HepG2 (cell line): ENCODE measurements around the gene MCRS1. TPM values are rescaled to one million over a fixed set of nuclear protein-coding genes. Genes with fewer than 3 reads are reported as not detected.

Source experiments
- ARNT2 ChIP-seq: sonication (generic); formaldehyde crosslinking; IDR thresholded peaks from 2 replicates; pipeline ENCODE4 v1.8.0; 2022; ENCODE audit warnings: mild to moderate bottlenecking, low read depth, missing genetic modification reagents, moderate library complexity
- ATAD3A ChIP-seq: sonication (generic); formaldehyde crosslinking; IDR thresholded peaks from 2 replicates; pipeline ENCODE4 v1.4.0; 2020; ENCODE audit warnings: missing genetic modification reagents
- CREM ChIP-seq, 2 experiments: sonication (generic) in 1 of 2; formaldehyde crosslinking in 1 of 2; IDR thresholded peaks; 2 replicates each; pipeline versions ENCODE4 v1.4.0 to v1.6.1; 2016 to 2020; ENCODE audit warnings: antibody characterized with exemption in 1 of 2, mild to moderate bottlenecking in 1 of 2, missing genetic modification reagents in 1 of 2
- FOXK1 ChIP-seq: sonication (generic); formaldehyde crosslinking; IDR thresholded peaks from 2 replicates; pipeline ENCODE4 v1.4.0; 2020; ENCODE audit warnings: low read depth, missing genetic modification reagents, borderline replicate concordance
- KDM4B ChIP-seq: sonication (generic); formaldehyde crosslinking; IDR thresholded peaks from 2 replicates; pipeline ENCODE4 v1.4.0; 2020; ENCODE audit warnings: missing genetic modification reagents
- MNT ChIP-seq: fragments of 450-650 bp; IDR thresholded peaks from 2 replicates; pipeline ENCODE4 v1.6.1; 2016
- NAIF1 ChIP-seq: sonication (generic); formaldehyde crosslinking; IDR thresholded peaks from 2 replicates; pipeline ENCODE4 v1.5.0; 2020; ENCODE audit warnings: mild to moderate bottlenecking, missing genetic modification reagents, borderline replicate concordance
- PBX3 ChIP-seq: sonication (generic); formaldehyde crosslinking; IDR thresholded peaks from 2 replicates; pipeline ENCODE4 v1.8.1; 2023; ENCODE audit warnings: missing genetic modification reagents, inconsistent platforms, borderline replicate concordance
- PRDM15 ChIP-seq: sonication (generic); formaldehyde crosslinking; IDR thresholded peaks from 2 replicates; pipeline ENCODE4 v1.4.0; 2020; ENCODE audit warnings: missing genetic modification reagents
- SOX5 ChIP-seq: IDR thresholded peaks from 2 replicates; pipeline ENCODE4 v1.6.1; 2016; ENCODE audit warnings: borderline replicate concordance
- STAT5B ChIP-seq: sonication (generic); formaldehyde crosslinking; IDR thresholded peaks from 2 replicates; pipeline ENCODE4 v1.4.0; 2020; ENCODE audit warnings: missing genetic modification reagents
- TAF15 ChIP-seq: fragments of 200-400 bp; formaldehyde crosslinking; IDR thresholded peaks from one replicate; pipeline ENCODE4 v1.6.1; 2018; ENCODE audit warnings: mild to moderate bottlenecking, low read depth, low read length; ENCODE audit not compliant: poor library complexity, severe bottlenecking
- ZBTB20 ChIP-seq: sonication (generic); formaldehyde crosslinking; IDR thresholded peaks from 2 replicates; pipeline ENCODE4 v1.8.1; 2023; ENCODE audit warnings: missing genetic modification reagents, low read depth, mild to moderate bottlenecking, borderline replicate concordance
- ZFP37 ChIP-seq: sonication (generic); formaldehyde crosslinking; IDR thresholded peaks from 2 replicates; pipeline ENCODE4 v1.4.0; 2020; ENCODE audit warnings: missing genetic modification reagents, borderline replicate concordance
- ZKSCAN5 ChIP-seq: sonication (generic); formaldehyde crosslinking; IDR thresholded peaks from 2 replicates; pipeline ENCODE4 v1.5.1; 2020; ENCODE audit warnings: mild to moderate bottlenecking, missing genetic modification reagents
- ZNF235 ChIP-seq: sonication (generic); formaldehyde crosslinking; IDR thresholded peaks from 2 replicates; pipeline ENCODE4 v1.8.1; 2023; ENCODE audit warnings: mild to moderate bottlenecking, missing genetic modification reagents, borderline replicate concordance
- ZNF44 ChIP-seq: sonication (generic); formaldehyde crosslinking; IDR thresholded peaks from 2 replicates; pipeline ENCODE4 v1.5.1; 2020; ENCODE audit warnings: mild to moderate bottlenecking, missing genetic modification reagents
- ZNF496 ChIP-seq: sonication (generic); formaldehyde crosslinking; IDR thresholded peaks from 2 replicates; pipeline ENCODE4 v1.8.1; 2023; ENCODE audit warnings: mild to moderate bottlenecking, moderate library complexity, missing genetic modification reagents; ENCODE audit not compliant: insufficient replicate concordance
- ZNF724P ChIP-seq: sonication (generic); formaldehyde crosslinking; IDR thresholded peaks from 2 replicates; pipeline ENCODE4 v1.8.0; 2022; ENCODE audit warnings: missing genetic modification reagents, borderline replicate concordance
- ZSCAN22 ChIP-seq: sonication (generic); formaldehyde crosslinking; IDR thresholded peaks from 2 replicates; pipeline ENCODE4 v1.4.0; 2020; ENCODE audit warnings: mild to moderate bottlenecking, missing genetic modification reagents
- ZSCAN25 ChIP-seq: sonication (generic); formaldehyde crosslinking; IDR thresholded peaks from 2 replicates; pipeline ENCODE4 v1.8.0; 2022; ENCODE audit warnings: mild to moderate bottlenecking, missing genetic modification reagents
- polyA plus RNA-seq, 8 experiments: library from polyadenylated mRNA; depleted of rRNA in 3 of 8; stranded (reverse) in 7 of 8; unstranded in 1 of 8; fragments of >200 nt; fragmentation: Illumina TruSeq in 4 of 8; extraction: Trizol in 4 of 8; gene quantifications; 2 replicates each; pipeline versions ENCODE4 v1.2.1 to v1.2.3, GENCODE V29; 2011 to 2016; ENCODE audit warnings: low read depth in 4 of 8, missing spikeins in 1 of 8, mixed read lengths in 1 of 8; ENCODE audit not compliant: insufficient read depth in 1 of 8
- total RNA-seq, 5 experiments: library from RNA; depleted of rRNA; stranded (reverse); fragments of >200 nt; fragmentation: Illumina TruSeq; extraction: Trizol; gene quantifications; 2 replicates each; pipeline ENCODE4 v1.2.3, GENCODE V29; 2016; ENCODE audit warnings: low read depth in 1 of 5

The MCRS1 gene
- total and polyA plus RNA-seq, 2 of the 13 experiments (the other 11 are each of a cell fraction or from before 2014, with no cell fraction given): 51.0 to 66.3 TPM

DNA sequence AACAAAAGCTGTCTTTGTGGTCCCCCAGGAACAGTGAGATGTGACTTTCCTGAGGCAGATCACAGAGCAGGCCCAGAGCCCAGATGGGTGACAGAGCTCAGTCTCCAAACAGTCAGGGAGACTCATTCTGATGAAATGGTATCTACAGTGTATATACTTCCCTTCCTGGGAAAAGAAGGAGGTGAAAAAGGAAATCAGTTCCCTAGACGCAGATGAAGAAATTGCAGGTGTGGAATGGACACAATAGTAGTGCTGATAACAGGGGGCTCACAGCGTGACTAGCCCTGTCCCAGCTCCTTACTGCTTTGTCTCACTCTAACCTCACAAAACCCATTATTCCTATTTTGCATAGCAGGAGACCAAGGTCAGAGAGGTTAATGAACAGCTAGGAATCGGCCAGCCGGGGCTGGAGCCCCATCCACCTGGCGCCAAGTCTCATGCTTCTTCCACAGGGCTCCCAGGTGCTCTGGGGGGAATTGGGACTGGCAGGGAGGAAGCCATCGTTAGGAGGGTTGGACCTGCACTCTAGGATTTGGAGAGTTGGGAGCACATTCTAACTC, 17.2 kb downstream of the MCRS1 start (continued):
- no peak for TF ChIP-seq PRDM15
- peak; percentile 79 for TF ChIP-seq SOX5
- no peak for TF ChIP-seq PBX3 (CRISPR knock-in tag)
- TF ChIP-seq ZBTB20 (CRISPR knock-in tag): no peak
- no peak for TF ChIP-seq ZNF724P (CRISPR knock-in tag)
- TF ChIP-seq ZNF44 (CRISPR knock-in tag): no peak
- TF ChIP-seq STAT5B (CRISPR knock-in tag): no peak
- TF ChIP-seq ARNT2 (CRISPR knock-in tag): no peak
- no peak for TF ChIP-seq ATAD3A (CRISPR knock-in tag)
- TF ChIP-seq ZFP37 (CRISPR knock-in tag): no peak
- no peak for TF ChIP-seq TAF15
- TF ChIP-seq ZSCAN25 (CRISPR knock-in tag): no peak
- no peak for TF ChIP-seq KDM4B
- no peak for TF ChIP-seq MNT
- TF ChIP-seq ZSCAN22 (CRISPR knock-in tag): no peak
- TF ChIP-seq ZKSCAN5 (CRISPR knock-in tag): no peak
- no peak for TF ChIP-seq ZNF496 (CRISPR knock-in tag)
- no peak for TF ChIP-seq NAIF1 (CRISPR knock-in tag)
- no peak for TF ChIP-seq FOXK1 (CRISPR knock-in tag)
- no peak for TF ChIP-seq CREM (IDR thresholded peaks at IDR 0.05)
- TF ChIP-seq CREM (CRISPR knock-in tag; IDR thresholded peaks at IDR 0.05): no peak
- no peak for TF ChIP-seq ZNF235 (CRISPR knock-in tag)
